A673 (cell line): ENCODE data around the gene ARHGAP22.

Experiments used
- CTCF ChIP-seq: fragments of 300-800, 200-600 bp; sonication (generic); conservative IDR thresholded peaks from 2 replicates; pipeline ENCODE4 v1.5.1; 2017; ENCODE audit warnings: low read depth, mild to moderate bottlenecking, antibody characterized with exemption, low read length, moderate library complexity, mixed read lengths
- EZH2 ChIP-seq: fragments of 200-600 bp; sonication (generic); IDR thresholded peaks from 2 replicates; pipeline ENCODE4 v1.6.1; 2017; ENCODE audit warnings: borderline replicate concordance, low read depth, mild to moderate bottlenecking, mixed read lengths, antibody characterized with exemption, low read length; ENCODE audit not compliant: poor library complexity, severe bottlenecking

- TF ChIP-seq CTCF, result no peak
- TF ChIP-seq EZH2, result no peak
Observed at GRCh38 chr10:48517911-48518811, 86.7 kb downstream of the ARHGAP22 start.
